Endothelial cell of umbilical vein (primary cell): ENCODE results near the gene RECQL. TPM values are rescaled to one million over a fixed set of nuclear protein-coding genes. Genes with fewer than 3 reads are reported as not detected.
"Not testable (repeated sequence)": the region's sequence is repeated elsewhere in the genome, so short reads cannot be mapped to it uniquely, and the experiment has no call there.

Experiments
- BruUV-seq: library from RNA; stranded (reverse); fragments of 400-500 nt; replicated peaks from 2 replicates; lab custom pipeline; 2021; lab: Mats Ljungman, UMichigan
- CTCF ChIA-PET: fragments of 300-600, 350-600 bp; sonication (Branson Sonifier 250); formaldehyde crosslinking; loops from one replicate; lab custom pipeline; 2021; ENCODE audit warnings: antibody characterized with exemption, inconsistent platforms; lab: Charles Lee
- POLR2A ChIA-PET: fragments of 300-600, 350-600 bp; sonication (Branson Sonifier 250); formaldehyde crosslinking; loops from one replicate; lab custom pipeline; 2021; ENCODE audit warnings: antibody characterized with exemption, inconsistent platforms; lab: Charles Lee
- DNase-seq: peaks from one replicate; pipeline ENCODE4 v3.0.0-alpha.2; 2011; ENCODE audit warnings: low read depth, low spot score
- FAIRE-seq: peaks from 2 replicates; lab custom pipeline; 2011; peaks lifted over from hg19 to GRCh38; lab: Jason Lieb, UNC
- H2AFZ ChIP-seq: 2 replicates; pipeline ENCODE4 v1.6.0; 2012; ENCODE audit warnings: low read depth, low read length, control low read depth, inconsistent platforms
- H3K27ac ChIP-seq: 2 replicates; pipeline ENCODE4 v1.5.1; 2011; ENCODE audit warnings: low read depth, mild to moderate bottlenecking, control low read depth, low read length, moderate library complexity; ENCODE audit not compliant: insufficient read depth
- H3K27me3 ChIP-seq, 2 experiments: 2 replicates each; pipeline versions ENCODE4 v1.6.0 to v1.6.1; 2011; ENCODE audit warnings: low read length in 2 of 2, mixed read lengths in 1 of 2; ENCODE audit not compliant: control insufficient read depth in 2 of 2, insufficient read depth in 2 of 2
- H3K36me3 ChIP-seq, 2 experiments: 2 replicates in 1 of 2; 3 replicates in 1 of 2; pipeline ENCODE4 v1.5.1; 2011; ENCODE audit warnings: low read length in 2 of 2, mild to moderate bottlenecking in 1 of 2, moderate library complexity in 1 of 2; ENCODE audit not compliant: control insufficient read depth in 2 of 2, insufficient read depth in 2 of 2; ENCODE audit errors: extremely low read depth in 1 of 2
- H3K4me1 ChIP-seq: 3 replicates; pipeline ENCODE4 v1.5.1; 2011; ENCODE audit warnings: mild to moderate bottlenecking, low read length; ENCODE audit not compliant: control insufficient read depth, insufficient read depth; ENCODE audit errors: extremely low read depth
- H3K4me2 ChIP-seq: 2 replicates; pipeline ENCODE4 v1.6.1; 2011; ENCODE audit warnings: low read length, control low read depth, mixed read lengths; ENCODE audit not compliant: insufficient read depth
- H3K4me3 ChIP-seq, 3 experiments: fragments of 200-600 bp in 1 of 3; sonication (generic), shearing (Covaris generic) in 1 of 3; replicated peaks in 1 of 3; 2 replicates each; pipeline ENCODE4 v1.5.1; 2011 to 2016; ENCODE audit warnings: control low read depth in 3 of 3, low read length in 3 of 3, mild to moderate bottlenecking in 2 of 3, inconsistent platforms in 1 of 3, low read depth in 1 of 3, moderate library complexity in 1 of 3; ENCODE audit not compliant: insufficient read depth in 1 of 3
- H3K79me2 ChIP-seq: 2 replicates; pipeline ENCODE4 v1.6.0; 2012; ENCODE audit warnings: low read length, inconsistent platforms; ENCODE audit not compliant: control insufficient read depth, insufficient read depth
- H3K9ac ChIP-seq: replicated peaks from 2 replicates; pipeline ENCODE3; 2011; ENCODE audit warnings: low read length, control low read depth; ENCODE audit not compliant: insufficient read depth; ENCODE audit errors: extremely low read depth
- H3K9me1 ChIP-seq: replicated peaks from 3 replicates; pipeline ENCODE4 v1.6.0; 2011; ENCODE audit warnings: mild to moderate bottlenecking, low read length; ENCODE audit not compliant: control insufficient read depth, insufficient read depth; ENCODE audit errors: extremely low read depth
- H3K9me3 ChIP-seq: replicated peaks from 2 replicates; pipeline ENCODE4 v1.5.1; 2012; ENCODE audit warnings: low read length, inconsistent platforms; ENCODE audit not compliant: control insufficient read depth, insufficient read depth
- H4K20me1 ChIP-seq: replicated peaks from 2 replicates; pipeline ENCODE3; 2011; ENCODE audit warnings: mild to moderate bottlenecking, low read length; ENCODE audit not compliant: control insufficient read depth, insufficient read depth; ENCODE audit errors: extremely low read depth
- EZH2 ChIP-seq: IDR thresholded peaks from 2 replicates; pipeline ENCODE4 v1.6.1; 2012; ENCODE audit warnings: borderline replicate concordance, low read depth, mild to moderate bottlenecking, moderate library complexity, low read length, inconsistent platforms; ENCODE audit not compliant: severe bottlenecking
- FOS ChIP-seq: IDR thresholded peaks from 2 replicates; pipeline ENCODE4 v1.6.1; 2011; ENCODE audit warnings: mild to moderate bottlenecking, low read length, moderate library complexity, borderline replicate concordance; ENCODE audit not compliant: insufficient read depth
- GATA2 ChIP-seq: IDR thresholded peaks from 2 replicates; pipeline ENCODE4 v1.7.0; 2011; ENCODE audit warnings: low read depth, mild to moderate bottlenecking, moderate library complexity, mixed read lengths, low read length; ENCODE audit not compliant: insufficient read length, insufficient read depth
- JUN ChIP-seq: IDR thresholded peaks from 2 replicates; pipeline ENCODE4 v1.6.1; 2011; ENCODE audit warnings: borderline replicate concordance, low read depth; ENCODE audit not compliant: insufficient read length, insufficient read depth
- MYC ChIP-seq: IDR thresholded peaks from one replicate; pipeline ENCODE4 v1.6.1; 2011; ENCODE audit warnings: mild to moderate bottlenecking, low read depth, low read length
- POLR2A ChIP-seq: IDR thresholded peaks from 2 replicates; pipeline ENCODE4 v1.6.1; 2012; ENCODE audit warnings: low read depth, mild to moderate bottlenecking, control low read depth, low read length
- POLR2AphosphoS5 ChIP-seq: IDR thresholded peaks from 2 replicates; pipeline ENCODE4 v1.6.1; 2012; ENCODE audit warnings: low read depth, mild to moderate bottlenecking, control low read depth, low read length, moderate library complexity; ENCODE audit not compliant: insufficient read depth
- dilution Hi-C: fragments of 300-500 bp; cut with MboI; formaldehyde crosslinking; loops from one replicate; pipeline ENCODE4 v1.15.0; 2019; ENCODE audit warnings: low sequenced_read_pairs; ENCODE audit not compliant: extremely low pct_ligation_motif_present
- intact Hi-C: fragments of 100-400 bp; cut with micrococcal nuclease; formaldehyde crosslinking; loops from one replicate; pipeline ENCODE4 v1.10.0; 2022
- polyA plus RNA-seq, 4 experiments: library from polyadenylated mRNA; depleted of rRNA in 3 of 4; stranded (reverse) in 3 of 4; unstranded in 1 of 4; fragments of >200 nt; gene quantifications; 2 replicates each; pipeline versions ENCODE4 v1.2.1 to v1.2.3, GENCODE V29; 2011 to 2012; ENCODE audit warnings: missing spikeins in 1 of 4
- total RNA-seq: library from RNA; stranded (reverse); gene quantifications from 2 replicates; pipeline ENCODE4 v1.2.3, GENCODE V29; 2021
- TF ChIP-seq, protein P1 (sequence below), 2 donors: IDR thresholded peaks; 1 replicate in 1 of 2; 2 replicates in 1 of 2; pipeline ENCODE4 v1.5.1; 2011; ENCODE audit warnings: low read length in 2 of 2, mild to moderate bottlenecking in 2 of 2, moderate library complexity in 2 of 2, control low read depth in 1 of 2, inconsistent platforms in 1 of 2, low read depth in 1 of 2; ENCODE audit not compliant: insufficient read depth in 1 of 2; ENCODE audit errors: extremely low read depth in 1 of 2

RECQL gene
- total and polyA plus RNA-seq, 2 donors (not counting 3 experiments of a cell fraction or from before 2014, with no cell fraction given): 9.3 to 50.3 TPM

DNA sequence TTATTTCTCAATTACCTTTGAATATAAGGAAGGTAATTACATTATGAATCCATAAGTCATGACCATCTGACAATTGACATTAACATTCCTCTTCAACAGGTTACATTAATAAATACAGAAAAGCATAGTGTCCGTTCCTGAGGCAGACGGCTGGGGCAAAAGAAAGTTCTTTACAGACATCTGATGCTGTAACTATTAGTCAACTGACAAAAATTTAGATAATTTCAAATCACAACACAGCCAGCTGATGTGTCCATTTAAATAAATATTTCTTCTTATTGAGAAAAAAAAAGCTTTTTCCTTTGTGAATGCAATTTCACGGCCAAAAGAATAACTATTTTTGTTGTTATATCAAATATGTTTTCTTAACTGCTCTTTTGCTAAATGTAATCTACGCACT is 73.2 kb downstream of the RECQL start:
- intact Hi-C loops (no loop called here), dilution Hi-C loops (no loop called here)
- Histone ChIP-seq H3K9me1 (no peaks in the 10 kb centered on the region), H4K20me1 (no peaks in the 10 kb centered on the region), H3K9ac (peak overlapping the region; percentile 50), H2AFZ (peak overlapping the region; percentile 65), H3K9me3 (no peaks in the 10 kb centered on the region), H3K27me3 (no peaks in the 10 kb centered on the region), H3K36me3 (no peaks in the 10 kb centered on the region), H3K79me2 (no peaks in the 10 kb centered on the region), H3K27ac (peak overlapping the region; percentile 77), H3K4me1 (peaks cover 13% of the 10 kb centered on the region), H3K4me2 (peak overlapping the region; percentile 62), H3K4me3 (no peak overlapping the region)
- peak; percentile 8 for FAIRE-seq
- DNase-seq: peak; percentile 56
- no TSS peak for BruUV-seq
- TF ChIP-seq, protein P1, sequence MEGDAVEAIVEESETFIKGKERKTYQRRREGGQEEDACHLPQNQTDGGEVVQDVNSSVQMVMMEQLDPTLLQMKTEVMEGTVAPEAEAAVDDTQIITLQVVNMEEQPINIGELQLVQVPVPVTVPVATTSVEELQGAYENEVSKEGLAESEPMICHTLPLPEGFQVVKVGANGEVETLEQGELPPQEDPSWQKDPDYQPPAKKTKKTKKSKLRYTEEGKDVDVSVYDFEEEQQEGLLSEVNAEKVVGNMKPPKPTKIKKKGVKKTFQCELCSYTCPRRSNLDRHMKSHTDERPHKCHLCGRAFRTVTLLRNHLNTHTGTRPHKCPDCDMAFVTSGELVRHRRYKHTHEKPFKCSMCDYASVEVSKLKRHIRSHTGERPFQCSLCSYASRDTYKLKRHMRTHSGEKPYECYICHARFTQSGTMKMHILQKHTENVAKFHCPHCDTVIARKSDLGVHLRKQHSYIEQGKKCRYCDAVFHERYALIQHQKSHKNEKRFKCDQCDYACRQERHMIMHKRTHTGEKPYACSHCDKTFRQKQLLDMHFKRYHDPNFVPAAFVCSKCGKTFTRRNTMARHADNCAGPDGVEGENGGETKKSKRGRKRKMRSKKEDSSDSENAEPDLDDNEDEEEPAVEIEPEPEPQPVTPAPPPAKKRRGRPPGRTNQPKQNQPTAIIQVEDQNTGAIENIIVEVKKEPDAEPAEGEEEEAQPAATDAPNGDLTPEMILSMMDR (IDR thresholded peaks at IDR 0.05; ENCODE audit: extremely low read depth in 1 of 2, insufficient read depth in 1 of 2, low read depth in 1 of 2, low read length in 2 of 2): no peak
- TF ChIP-seq MYC (no peak), POLR2A (peak; percentile 23), EZH2 (no peak), JUN (peak; percentile 3), GATA2 (no peak), FOS (no peak), POLR2AphosphoS5 (no peak)
- POLR2A ChIA-PET: interaction anchor here (0.6 to 0.7 kb wide), 3 partner anchors 9 to 21 kb away, joined by 3 to 5 read pairs (median 3); partner anchors contain the start of gene PYROXD1
- CTCF ChIA-PET: interaction anchor here (0.8 to 1.7 kb wide), 4 partner anchors 9 to 132 kb away, joined by 3 to 9 read pairs (median 4); partner anchors contain the start of gene PYROXD1

DNA sequence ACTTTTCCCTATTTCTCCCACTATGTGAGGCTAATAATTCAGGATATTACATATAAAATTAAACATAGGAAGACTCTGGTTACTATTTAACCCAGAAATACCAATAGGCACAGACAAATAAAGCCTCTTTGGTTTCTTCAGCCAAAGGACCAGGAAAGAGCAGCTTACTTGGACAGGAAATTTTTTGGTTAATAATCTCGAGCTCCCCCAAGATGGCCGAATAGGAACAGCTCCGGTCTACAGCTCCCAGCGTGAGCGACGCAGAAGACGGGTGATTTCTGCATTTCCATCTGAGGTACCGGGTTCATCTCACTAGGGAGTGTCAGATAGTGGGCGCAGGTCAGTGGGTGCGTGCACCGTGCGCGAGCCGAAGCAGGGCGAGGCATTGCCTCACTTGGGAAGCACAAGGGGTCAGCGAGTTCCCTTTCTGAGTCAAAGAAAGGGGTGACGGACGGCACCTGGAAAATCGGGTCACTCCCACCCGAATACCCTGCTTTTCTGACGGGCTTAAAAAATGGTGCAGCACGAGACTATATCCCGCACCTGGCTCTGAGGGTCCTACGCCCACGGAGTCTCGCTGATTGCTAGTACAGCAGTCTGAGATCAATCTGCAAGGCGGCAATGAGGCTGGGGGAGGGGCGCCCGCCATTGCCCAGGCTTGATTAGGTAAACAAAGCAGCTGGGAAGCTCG is 82.3 kb downstream of the RECQL start:
- H3K9me3 ChIP-seq, H3K36me3 ChIP-seq, CTCF ChIA-PET, POLR2A ChIA-PET, H4K20me1 ChIP-seq, H3K27ac ChIP-seq, dilution Hi-C loops, H3K4me2 ChIP-seq, H3K4me3 ChIP-seq, H2AFZ ChIP-seq, DNase-seq, intact Hi-C loops, H3K9me1 ChIP-seq, BruUV-seq, H3K79me2 ChIP-seq, H3K27me3 ChIP-seq, FAIRE-seq, H3K9ac ChIP-seq: not testable (repeated sequence)
- peaks cover 23% of the 10 kb centered on the region for H3K4me1 ChIP-seq
